GM18519 (cell line): Measurements from ENCODE around the gene SEC24C.
"Not testable (repeated sequence)": the region's sequence is repeated elsewhere in the genome, so short reads cannot be mapped to it uniquely, and the experiment has no call there.

ENCODE experiments used
- ATAC-seq: cut with Tn5 transposase; IDR thresholded peaks from one replicate; pipeline ENCODE4 v1.9.1; 2021; ENCODE audit warnings: mild to moderate bottlenecking, moderate library complexity; ENCODE audit not compliant: unreplicated experiment, low FRiP score

Gene SEC24C, protein sequence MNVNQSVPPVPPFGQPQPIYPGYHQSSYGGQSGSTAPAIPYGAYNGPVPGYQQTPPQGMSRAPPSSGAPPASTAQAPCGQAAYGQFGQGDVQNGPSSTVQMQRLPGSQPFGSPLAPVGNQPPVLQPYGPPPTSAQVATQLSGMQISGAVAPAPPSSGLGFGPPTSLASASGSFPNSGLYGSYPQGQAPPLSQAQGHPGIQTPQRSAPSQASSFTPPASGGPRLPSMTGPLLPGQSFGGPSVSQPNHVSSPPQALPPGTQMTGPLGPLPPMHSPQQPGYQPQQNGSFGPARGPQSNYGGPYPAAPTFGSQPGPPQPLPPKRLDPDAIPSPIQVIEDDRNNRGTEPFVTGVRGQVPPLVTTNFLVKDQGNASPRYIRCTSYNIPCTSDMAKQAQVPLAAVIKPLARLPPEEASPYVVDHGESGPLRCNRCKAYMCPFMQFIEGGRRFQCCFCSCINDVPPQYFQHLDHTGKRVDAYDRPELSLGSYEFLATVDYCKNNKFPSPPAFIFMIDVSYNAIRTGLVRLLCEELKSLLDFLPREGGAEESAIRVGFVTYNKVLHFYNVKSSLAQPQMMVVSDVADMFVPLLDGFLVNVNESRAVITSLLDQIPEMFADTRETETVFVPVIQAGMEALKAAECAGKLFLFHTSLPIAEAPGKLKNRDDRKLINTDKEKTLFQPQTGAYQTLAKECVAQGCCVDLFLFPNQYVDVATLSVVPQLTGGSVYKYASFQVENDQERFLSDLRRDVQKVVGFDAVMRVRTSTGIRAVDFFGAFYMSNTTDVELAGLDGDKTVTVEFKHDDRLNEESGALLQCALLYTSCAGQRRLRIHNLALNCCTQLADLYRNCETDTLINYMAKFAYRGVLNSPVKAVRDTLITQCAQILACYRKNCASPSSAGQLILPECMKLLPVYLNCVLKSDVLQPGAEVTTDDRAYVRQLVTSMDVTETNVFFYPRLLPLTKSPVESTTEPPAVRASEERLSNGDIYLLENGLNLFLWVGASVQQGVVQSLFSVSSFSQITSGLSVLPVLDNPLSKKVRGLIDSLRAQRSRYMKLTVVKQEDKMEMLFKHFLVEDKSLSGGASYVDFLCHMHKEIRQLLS

DNA sequence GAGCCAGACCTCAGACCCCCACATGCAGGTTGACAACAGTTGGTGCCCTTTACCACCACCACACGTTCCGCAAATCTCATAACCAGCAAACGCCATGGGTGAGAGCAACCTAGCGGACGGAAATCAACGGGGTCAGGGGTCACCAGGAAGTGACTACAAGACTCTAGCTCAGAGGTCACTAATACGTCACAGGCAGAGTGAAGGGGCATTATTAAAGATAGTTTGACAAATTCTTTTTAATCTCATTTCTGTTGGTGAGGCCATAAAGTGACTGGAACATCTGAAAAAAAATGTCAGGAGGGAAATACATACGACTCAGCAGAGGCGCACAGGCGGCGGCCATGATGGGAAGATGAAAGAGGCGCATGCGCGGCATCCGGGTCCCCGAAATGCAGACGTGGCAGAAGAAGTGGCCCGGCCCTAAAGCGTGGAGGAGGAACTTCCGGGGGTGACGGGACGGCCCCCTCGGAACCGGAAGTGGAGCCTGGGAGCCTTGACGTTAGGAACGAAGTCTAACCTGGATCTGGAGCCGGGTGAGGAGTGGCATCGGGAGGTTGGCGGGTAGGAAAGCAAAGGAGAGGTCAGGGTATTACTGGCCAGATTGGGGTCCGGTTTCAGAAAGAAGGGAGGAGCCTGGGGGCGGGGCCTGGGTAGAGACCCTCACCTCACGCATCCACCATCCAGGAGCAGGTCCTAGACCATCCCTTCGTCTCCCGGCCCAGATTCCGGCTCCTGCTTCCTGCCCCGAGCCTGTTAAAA lies at the start of gene SEC24C:
SEC24C (plus strand) TSS at position 468 of the 759 bp plus-strand sequence. CDS start 2,461 bp downstream, outside the sequence.
- peak; percentile 68 for ATAC-seq

DNA sequence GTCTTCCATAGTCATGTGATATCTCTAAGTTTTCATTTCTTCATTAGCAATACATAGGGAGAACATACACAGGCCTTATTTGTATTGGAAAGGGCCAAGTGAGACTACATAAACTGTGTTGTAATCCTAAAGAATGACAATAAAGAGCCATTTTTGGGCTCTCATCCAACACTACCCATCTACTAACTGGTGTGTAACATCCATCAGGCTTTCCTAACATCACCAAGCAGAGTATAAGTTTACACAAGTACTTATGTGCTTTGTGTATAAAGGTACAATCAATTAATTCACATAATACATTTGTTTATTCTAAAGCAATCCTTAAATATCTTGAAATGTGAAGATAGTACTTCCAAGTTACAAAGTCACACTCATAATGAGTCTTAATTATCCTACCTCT lies 48.9 kb upstream of the SEC24C start:
- ATAC-seq: not testable (repeated sequence)

- ATAC-seq: not testable (repeated sequence)
Observed at GRCh38 chr10:73697675-73698159, 46.5 kb upstream of the SEC24C start, which contains the start of gene AGAP5. Gene AGAP5, minus strand, starts transcription at chr10:73698109. Its CDS starts 354 bp downstream, at chr10:73697755.

- ATAC-seq: not testable (repeated sequence)
Observed at GRCh38 chr10:73698819-73699218, 45.4 kb upstream of the SEC24C start.

DNA sequence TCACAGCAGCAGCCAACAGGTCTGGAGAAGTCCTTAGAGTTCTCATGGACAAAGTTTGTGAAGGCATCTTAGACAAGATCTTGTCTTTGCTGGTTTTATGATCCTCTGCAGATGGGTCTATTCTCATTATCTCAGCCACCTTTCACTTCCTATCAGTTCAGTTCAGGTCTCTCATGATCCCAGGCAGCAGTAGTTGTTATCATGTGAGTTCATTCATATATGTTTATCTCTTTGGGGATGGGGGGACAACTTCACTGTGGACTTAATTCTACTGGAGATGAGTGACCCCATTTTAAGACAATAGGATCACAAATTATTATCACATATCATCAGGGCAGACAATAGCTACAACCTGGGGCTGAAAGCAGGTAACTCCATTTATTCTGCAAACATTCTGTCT lies 40.2 kb upstream of the SEC24C start:
- ATAC-seq: not testable (repeated sequence)

- not testable (repeated sequence) for ATAC-seq
Observed at GRCh38 chr10:73705506-73706072, 38.6 kb upstream of the SEC24C start.

GRCh38 chr10:73706488-73706887 lies 37.7 kb upstream of the SEC24C start:
- not testable (repeated sequence) for ATAC-seq

- not testable (repeated sequence) for ATAC-seq
Observed at GRCh38 chr10:73707628-73708027, 36.5 kb upstream of the SEC24C start.

DNA sequence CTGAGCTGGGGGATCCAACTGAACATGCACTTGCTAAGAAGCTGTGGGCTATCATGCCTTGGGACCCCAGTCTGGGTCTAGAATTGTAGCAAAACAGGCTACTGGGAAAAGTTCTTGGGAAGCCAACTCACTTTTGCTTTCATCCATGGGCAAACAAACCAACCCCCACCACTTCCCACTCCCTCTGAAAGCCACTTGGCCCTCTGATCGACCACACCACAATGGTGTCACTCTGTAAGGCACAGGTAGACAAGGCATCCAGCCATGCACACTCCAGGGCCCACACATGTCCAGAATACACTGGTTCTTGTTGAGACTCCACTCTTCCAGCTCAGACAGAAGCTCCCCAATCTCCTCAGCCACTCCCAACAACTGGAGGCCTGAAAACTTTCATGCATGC lies 36.0 kb upstream of the SEC24C start:
- not testable (repeated sequence) for ATAC-seq

GRCh38 chr10:73711683-73712082 lies 32.5 kb upstream of the SEC24C start:
- not testable (repeated sequence) for ATAC-seq

DNA sequence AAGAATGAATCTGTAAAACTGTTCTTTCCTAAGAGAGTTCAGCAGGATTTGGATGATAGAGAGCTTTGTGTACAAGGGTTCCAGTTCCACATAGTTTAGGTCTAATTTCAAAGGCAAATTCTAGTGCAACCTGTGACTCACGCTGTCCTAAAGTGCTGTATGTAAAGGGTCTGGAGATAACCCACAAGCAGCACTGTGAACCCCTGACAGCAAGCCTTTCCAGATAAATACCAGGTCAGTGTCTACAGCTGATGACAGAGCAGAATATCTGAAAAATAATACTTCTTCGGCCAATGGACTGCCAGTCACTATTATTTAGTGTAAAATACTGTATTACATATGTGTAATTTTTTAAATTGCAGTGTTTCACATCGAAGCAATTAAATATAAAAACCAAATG lies 30.3 kb upstream of the SEC24C start:
- not testable (repeated sequence) for ATAC-seq

- not testable (repeated sequence) for ATAC-seq
Observed at GRCh38 chr10:73714483-73714882, 29.7 kb upstream of the SEC24C start.

DNA sequence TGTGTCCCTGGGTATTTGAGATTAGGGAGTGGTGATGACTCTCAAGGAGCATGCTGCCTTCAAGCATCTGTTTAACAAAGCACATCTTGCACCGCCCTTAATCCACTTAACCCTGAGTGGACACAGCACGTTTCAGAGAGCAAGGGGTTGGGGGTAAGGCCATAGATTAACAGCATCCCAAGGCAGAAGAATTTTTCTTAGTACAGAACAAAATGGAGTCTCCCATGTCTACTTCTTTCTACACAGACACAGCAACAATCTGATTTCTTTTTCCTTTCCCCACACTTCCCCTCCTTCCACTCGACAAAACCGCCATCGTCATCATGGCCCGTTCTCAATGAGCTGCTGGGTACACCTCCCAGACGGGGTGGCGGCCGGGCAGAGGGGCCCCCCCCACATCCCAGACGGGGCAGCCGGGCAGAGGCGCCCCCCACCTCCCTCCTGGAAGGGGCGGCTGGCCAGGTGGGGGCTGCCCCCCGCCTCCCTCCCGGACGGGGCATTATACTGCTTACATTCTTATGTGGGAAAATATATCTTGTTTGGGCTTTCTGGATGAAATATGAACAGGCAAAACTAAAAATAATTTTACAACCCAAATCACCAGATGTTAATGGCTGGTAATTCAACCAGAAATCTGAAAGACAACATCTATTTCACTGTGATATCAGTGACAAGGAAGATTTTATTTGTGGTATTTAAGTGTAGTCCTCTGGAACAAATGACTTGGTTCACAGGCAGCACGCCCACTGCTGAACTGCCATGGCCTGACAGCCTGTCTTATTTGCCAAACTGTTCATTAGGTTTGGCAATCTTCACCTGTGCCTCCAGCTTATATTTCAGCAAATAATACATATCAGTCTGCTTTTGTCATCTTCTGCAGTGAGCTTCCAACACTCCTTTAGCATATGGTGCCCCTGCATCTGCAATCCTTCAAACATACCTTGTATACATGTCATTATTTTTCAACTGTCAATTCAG lies 28.7 kb upstream of the SEC24C start:
- not testable (repeated sequence) for ATAC-seq

DNA sequence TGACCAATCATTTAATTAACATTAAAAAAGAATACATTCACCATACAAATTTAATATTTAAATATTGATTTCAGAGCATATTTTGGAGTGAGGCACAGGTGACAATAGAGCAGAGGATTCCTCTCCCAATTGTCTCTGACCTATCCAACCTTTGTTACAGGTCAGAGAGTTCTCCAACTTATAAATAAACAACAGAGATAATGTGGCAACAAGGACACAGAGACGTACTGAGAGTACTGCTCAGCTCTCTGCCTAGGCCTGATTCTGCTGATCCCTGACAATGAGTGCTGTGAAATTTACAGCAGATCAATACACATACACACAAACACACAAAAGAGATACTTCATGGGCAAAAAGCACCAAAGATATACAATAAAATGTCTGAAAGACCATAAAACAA lies 27.9 kb upstream of the SEC24C start:
- ATAC-seq: no peak

DNA sequence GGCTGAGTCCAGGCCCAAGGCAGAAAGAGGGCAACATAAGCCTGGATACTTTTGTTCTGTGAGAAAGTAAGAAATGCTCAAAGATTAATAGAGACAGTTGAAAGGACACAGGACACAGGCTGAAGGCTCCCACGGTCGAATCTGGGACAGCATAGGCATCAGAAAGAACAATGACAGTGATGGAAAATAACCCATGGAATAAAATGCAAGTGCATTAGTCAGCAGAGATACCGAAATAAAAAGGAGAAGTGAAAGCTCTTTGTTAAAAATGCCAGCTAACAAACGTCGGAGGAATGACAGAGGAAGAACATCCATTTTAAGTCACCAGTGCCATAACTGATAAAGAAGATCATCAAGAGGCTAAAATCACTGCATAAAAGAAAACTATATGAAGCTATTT lies 26.6 kb upstream of the SEC24C start:
- no peak for ATAC-seq

GRCh38 chr10:73720561-73720960 lies 23.6 kb upstream of the SEC24C start:
- not testable (repeated sequence) for ATAC-seq

- no peak for ATAC-seq
Observed at GRCh38 chr10:73723516-73723915, 20.7 kb upstream of the SEC24C start.

GRCh38 chr10:73729781-73730152 lies 14.4 kb upstream of the SEC24C start:
- not testable (repeated sequence) for ATAC-seq
